Measurements from ENCODE around the gene VSTM4.

VSTM4 gene

DNA sequence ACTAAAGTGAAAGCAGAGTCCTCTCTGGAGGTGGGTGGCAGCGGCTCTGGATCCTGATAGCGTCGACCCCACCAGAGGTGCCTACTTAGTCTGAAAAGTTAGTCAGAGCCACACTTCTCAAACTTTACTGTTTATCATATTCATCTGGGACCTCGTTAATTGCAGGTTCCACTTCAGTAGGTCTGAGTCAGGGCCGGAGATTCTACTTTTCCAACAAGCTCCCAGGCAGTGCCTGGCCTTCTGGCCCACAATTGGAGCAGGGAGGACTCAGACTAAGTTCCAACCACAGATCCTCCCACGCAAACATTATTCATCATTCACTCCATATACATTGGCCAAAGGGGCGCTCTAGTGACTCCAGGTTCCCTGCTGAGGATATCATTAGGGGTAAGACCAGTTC lies 78.1 kb downstream of the VSTM4 start:
- no peak for DNase-seq

- DNase-seq, result no peak
Observed at GRCh38 chr10:49036638-49037037, 78.7 kb downstream of the VSTM4 start.

DNA sequence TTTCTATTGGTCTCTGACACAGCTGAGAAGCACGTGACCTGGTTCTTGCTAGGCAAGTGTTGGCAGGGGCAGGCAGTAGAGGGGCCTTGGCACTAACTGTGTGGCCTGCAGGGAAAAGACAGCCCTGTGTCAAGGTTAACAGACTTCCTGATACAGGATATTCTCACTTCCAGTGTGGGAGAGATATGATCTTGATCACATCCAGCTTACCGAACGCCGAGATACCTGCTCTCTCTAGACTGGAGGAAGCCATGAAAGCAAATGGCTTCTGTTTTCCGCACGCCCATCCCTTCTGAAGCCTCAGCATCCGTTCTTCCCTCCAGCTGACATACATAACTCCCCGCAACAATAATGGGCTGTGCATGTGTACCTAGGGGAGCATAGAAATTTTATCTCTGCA lies 79.4 kb downstream of the VSTM4 start:
- no peak for DNase-seq

GRCh38 chr10:49034925-49035324 lies 80.4 kb downstream of the VSTM4 start:
- DNase-seq, result no peak

GRCh38 chr10:49033939-49034338 lies 81.4 kb downstream of the VSTM4 start:
- no peak for DNase-seq

GRCh38 chr10:49029666-49030065 lies 85.7 kb downstream of the VSTM4 start:
- DNase-seq, result no peak

- no peak for DNase-seq
Observed at GRCh38 chr10:49028639-49029038, 86.7 kb downstream of the VSTM4 start.

GRCh38 chr10:49025347-49025983 lies 89.9 kb downstream of the VSTM4 start:
- no peak for DNase-seq

DNA sequence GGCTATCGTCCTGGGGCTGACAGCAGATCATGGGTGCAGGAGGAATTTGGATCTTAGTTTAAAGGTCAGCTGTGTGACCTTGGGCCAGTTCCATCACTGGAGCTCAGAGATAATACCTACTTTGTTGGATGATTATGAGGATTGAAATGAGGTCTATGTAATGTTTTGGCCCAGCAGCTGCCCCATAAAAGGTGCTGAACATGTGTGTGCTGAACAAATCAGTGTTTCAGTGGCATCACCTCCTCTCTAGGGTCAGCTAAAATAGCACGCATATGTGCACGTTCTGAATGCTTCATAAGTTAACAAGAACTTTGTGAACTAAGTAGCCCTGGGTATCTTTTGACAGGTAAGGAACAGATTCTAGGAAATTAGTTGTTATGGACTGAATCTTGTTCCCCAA lies 90.8 kb downstream of the VSTM4 start:
- no peak for DNase-seq

DNA sequence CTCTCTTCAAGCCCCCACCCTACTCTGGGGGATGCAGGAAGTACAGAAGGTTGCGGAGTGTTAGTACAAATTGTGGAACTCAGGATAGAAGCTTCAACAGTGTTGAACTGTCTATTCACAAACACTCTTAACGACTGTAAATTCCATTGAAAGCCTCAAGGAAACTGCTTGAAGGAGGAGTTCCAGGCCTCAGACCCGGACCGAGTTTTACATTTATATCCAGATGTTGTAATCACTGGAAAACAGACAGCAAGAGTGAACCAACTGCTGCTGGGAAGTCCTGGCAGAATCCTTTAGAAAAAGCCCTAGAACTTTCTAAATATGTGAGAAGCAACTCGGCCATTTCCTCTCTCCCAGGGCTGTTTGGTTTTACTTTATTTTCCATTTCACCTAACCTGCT lies 91.6 kb downstream of the VSTM4 start:
- no peak for DNase-seq

DNA sequence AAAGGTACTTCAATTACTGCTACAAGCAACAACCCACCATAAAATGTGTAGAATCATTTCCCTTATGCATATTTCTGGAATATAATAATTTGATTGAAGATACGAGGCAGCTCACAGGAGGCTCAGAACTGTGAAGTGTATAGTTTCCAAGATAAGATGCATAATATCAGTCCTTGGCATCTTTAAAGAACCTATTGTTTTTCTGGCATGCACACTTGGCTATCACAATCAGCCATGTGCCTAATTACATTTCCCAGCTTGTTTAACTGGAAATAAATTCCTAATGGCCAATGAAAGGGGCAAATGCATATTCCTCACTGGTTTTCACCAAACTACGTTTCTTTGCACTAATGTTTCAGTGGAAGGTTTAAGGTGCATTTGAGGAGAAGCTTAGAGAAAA lies 92.3 kb downstream of the VSTM4 start:
- no peak for DNase-seq

GRCh38 chr10:49021685-49022084 lies 93.6 kb downstream of the VSTM4 start:
- no peak for DNase-seq

DNA sequence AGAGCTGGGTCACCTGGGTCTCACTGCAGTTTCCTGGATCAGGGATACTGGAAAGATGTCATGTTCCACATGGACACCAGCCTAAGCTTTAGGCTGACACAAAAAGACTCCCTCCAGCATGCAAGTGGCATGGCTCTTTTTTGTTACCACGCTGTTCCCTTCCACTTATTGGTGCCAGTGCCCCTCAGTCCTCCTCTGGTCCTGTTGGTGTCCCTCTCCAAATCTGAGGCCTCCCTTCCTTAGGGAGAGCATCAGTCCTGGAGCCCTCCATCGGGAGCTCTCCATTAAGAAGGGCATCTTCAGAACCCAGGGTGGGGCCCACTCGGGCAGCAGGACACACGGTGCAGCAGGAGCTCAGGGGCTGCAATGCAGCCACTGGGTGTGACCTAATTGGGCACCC lies 99.6 kb downstream of the VSTM4 start:
- no peak for DNase-seq

GRCh38 chr10:49012603-49013002 lies 102.7 kb downstream of the VSTM4 start:
- DNase-seq, result no peak

- no peak for DNase-seq
Observed at GRCh38 chr10:49011756-49012155, 103.6 kb downstream of the VSTM4 start.

- DNase-seq, result no peak
Observed at GRCh38 chr10:49010865-49011264, 104.5 kb downstream of the VSTM4 start.

- DNase-seq, result no peak
Observed at GRCh38 chr10:49010295-49010694, 105.0 kb downstream of the VSTM4 start.

GRCh38 chr10:49009199-49009979 lies 105.9 kb downstream of the VSTM4 start:
- DNase-seq, result no peak

- no peak for DNase-seq
Observed at GRCh38 chr10:49008505-49009198, 106.7 kb downstream of the VSTM4 start.

DNA sequence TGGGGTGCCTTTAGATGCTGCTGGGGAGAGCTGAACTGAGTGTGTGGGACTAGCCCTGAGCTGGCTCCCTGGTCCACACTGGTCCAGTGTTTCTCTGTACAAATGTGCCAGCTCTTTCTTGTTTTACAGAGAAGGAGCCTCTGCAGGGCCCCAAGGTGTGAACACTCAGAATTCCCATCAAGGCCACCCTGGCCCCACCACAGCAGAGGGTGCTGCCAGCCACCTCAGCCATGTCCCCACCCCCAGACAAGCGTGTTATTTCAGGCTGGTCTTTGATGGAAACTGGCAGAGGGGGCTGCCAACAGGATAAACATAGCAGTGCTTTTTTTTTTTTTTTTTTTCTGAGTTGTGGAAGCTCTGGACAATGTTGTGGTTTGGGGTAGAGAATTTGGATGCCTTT lies 107.2 kb downstream of the VSTM4 start:
- no peak for DNase-seq

- no peak for DNase-seq
Observed at GRCh38 chr10:49007129-49007528, 108.2 kb downstream of the VSTM4 start.

DNA sequence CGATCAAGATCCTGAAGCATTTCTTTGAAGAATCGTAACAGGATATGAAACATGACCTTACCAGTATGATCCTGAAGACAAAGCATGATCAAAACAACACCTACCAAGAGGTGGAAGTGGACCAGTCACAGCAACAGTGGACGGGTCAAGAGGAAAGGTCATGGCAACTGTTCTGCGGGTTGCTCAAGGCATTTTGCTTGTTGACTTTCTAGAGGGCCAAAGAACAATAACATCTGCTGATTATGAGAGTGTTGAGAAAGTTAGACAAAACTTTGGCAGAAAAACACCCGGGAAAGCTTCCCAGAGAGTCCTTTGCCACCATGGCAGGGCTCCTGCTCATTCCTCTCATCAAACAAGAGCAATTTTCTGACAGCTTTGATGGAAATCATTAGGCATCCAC lies 110.1 kb downstream of the VSTM4 start:
- DNase-seq, result no peak

DNA sequence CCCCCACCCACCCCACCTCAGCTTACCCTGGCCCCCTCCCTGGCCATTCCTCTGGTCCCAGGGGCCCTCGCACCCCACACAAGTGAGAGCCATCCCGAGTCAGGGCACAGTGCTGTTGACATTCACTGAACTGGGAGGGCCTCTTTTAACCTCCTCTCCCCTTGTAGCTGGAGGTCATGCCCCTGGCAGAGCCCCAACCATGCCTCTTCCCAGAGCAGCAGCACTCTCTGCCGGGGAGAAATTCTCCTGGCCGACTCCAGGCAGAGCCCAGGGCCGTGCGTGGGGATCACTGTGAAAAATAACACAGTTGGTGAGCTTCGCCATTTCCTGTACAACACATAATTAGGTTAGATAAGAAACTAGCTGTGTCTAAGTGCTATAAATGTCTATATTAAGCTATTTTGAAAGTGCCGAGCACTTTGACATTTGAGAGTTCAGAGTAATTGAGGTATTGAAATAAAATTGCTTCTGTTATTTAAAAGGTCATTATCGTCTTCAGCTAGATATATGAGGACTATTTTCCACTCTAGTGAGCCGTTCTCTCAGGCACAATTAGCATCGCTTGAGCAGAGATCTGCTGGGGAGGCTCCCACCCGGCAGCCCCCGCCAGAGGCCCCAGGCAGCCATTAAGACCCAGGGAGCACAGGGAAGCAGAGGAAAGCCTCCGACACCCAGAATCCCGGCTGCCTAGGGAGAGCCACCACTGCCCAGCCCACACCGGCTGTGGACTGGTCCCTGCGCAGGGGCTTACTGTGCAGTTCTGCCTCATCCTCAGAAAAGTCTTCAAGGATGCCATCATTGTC lies 113.3 kb downstream of the VSTM4 start:
- DNase-seq, result no peak

All from DMS53 (cell line).